ENCODE results near the gene TNFRSF1A. TPM values are rescaled to one million over a fixed set of nuclear protein-coding genes. Genes with fewer than 3 reads are reported as not detected.
A peak's percentile ranks its signal among the peaks of the same experiment; 100 is the strongest.

The TNFRSF1A gene
- total RNA-seq, 1 experiment from 2014 or later: 103 TPM

DNA sequence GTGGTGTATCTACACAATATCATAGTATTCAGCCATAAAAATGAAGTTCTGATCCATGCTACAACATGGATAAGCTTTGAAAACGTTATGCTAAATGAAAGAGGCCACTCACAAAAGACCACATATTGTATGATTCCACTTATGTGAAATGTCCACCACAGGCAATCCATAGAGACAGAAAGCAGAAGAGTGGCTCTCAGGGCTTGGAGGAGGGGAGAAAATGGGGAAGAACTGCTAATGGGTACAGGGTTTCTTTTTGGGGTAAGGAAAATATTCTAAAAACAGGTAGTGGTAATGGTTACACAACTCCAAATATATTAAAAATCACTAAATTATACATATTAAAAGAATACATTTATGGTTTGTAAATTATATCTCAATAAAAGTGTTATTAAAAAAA lies 17.0 kb upstream of the TNFRSF1A start:
- H3K9me3 Mint-ChIP-seq (ENCODE audit: unreplicated experiment): no peaks in the 10 kb centered on the region
- no peak overlapping the region for H3K4me3 Mint-ChIP-seq (ENCODE audit: unreplicated experiment)
- CTCF ChIA-PET: interaction anchor here (1.3 to 1.4 kb wide), 2 partner anchors 15 kb away, joined by 3 read pairs; no protein-coding TSS in a partner anchor
- H3K27me3 Mint-ChIP-seq (ENCODE audit: insufficient read depth, unreplicated experiment): no peaks in the 10 kb centered on the region
- intact Hi-C loops (cut with micrococcal nuclease): no loop called here
- TSS peak; percentile 6 for BruUV-seq (replicated peaks)
- no peak for DNase-seq (ENCODE audit: unreplicated experiment)
- POLR2A ChIA-PET: interaction anchor here (0.8 to 1.6 kb wide), 5 partner anchors 10 to 16 kb away, joined by 3 to 8 read pairs (median 4); partner anchors contain the start of gene SCNN1A
- TF ChIP-seq, protein P1, sequence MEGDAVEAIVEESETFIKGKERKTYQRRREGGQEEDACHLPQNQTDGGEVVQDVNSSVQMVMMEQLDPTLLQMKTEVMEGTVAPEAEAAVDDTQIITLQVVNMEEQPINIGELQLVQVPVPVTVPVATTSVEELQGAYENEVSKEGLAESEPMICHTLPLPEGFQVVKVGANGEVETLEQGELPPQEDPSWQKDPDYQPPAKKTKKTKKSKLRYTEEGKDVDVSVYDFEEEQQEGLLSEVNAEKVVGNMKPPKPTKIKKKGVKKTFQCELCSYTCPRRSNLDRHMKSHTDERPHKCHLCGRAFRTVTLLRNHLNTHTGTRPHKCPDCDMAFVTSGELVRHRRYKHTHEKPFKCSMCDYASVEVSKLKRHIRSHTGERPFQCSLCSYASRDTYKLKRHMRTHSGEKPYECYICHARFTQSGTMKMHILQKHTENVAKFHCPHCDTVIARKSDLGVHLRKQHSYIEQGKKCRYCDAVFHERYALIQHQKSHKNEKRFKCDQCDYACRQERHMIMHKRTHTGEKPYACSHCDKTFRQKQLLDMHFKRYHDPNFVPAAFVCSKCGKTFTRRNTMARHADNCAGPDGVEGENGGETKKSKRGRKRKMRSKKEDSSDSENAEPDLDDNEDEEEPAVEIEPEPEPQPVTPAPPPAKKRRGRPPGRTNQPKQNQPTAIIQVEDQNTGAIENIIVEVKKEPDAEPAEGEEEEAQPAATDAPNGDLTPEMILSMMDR (IDR thresholded peaks at IDR 0.05; ENCODE audit: unreplicated experiment): no peak
- peaks cover 27% of the 10 kb centered on the region for H3K4me1 Mint-ChIP-seq (ENCODE audit: insufficient read depth, unreplicated experiment)
- peaks cover 96% of the 10 kb centered on the region for H3K36me3 Mint-ChIP-seq (ENCODE audit: insufficient read depth, unreplicated experiment)
- no peak overlapping the region for H3K27ac Mint-ChIP-seq (ENCODE audit: low read depth, unreplicated experiment)

DNA sequence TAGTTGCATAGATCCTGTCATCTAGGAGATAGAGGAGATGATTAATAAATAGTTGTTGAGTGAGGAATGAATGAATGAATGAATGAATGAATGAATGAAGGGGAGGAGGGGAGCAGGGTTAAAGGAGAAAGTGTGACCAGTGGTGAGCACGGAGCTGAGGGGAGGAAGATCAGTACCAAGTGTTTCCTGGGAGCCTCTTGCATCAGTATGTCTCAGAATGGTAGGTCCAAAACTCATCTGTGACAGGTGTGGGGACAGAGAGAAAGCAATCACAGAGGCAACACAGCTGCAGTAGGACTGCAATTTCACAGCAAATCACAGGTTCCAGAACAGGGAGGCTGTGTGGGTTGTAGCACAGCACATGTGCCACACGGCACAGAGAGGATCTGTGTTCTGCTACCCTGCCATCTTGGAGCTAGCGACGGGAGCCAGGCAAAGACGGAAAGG lies 14.5 kb upstream of the TNFRSF1A start:
- Mint-ChIP-seq H3K27ac (ENCODE audit: low read depth, unreplicated experiment) (no peak overlapping the region), H3K27me3 (ENCODE audit: insufficient read depth, unreplicated experiment) (no peaks in the 10 kb centered on the region), H3K4me1 (ENCODE audit: insufficient read depth, unreplicated experiment) (peaks cover 11% of the 10 kb centered on the region), H3K36me3 (ENCODE audit: insufficient read depth, unreplicated experiment) (peaks cover 100% of the 10 kb centered on the region), H3K9me3 (ENCODE audit: unreplicated experiment) (no peaks in the 10 kb centered on the region), H3K4me3 (ENCODE audit: unreplicated experiment) (no peak overlapping the region)
- DNase-seq (ENCODE audit: unreplicated experiment): no peak
- ChIA-PET CTCF (interaction anchor here (0.6 to 1.5 kb wide), 2 partner anchors 10 to 132 kb away, joined by 3 to 5 read pairs; no protein-coding TSS in a partner anchor), POLR2A (interaction anchor here (0.8 to 2.2 kb wide), 9 partner anchors 8 to 20 kb away, joined by 3 to 14 read pairs (median 8); partner anchors contain the start of genes SCNN1A and TNFRSF1A)
- intact Hi-C loops (cut with micrococcal nuclease): no loop called here
- TF ChIP-seq, protein P1 (IDR thresholded peaks at IDR 0.05; ENCODE audit: unreplicated experiment): no peak
- BruUV-seq (replicated peaks): no TSS peak

DNA sequence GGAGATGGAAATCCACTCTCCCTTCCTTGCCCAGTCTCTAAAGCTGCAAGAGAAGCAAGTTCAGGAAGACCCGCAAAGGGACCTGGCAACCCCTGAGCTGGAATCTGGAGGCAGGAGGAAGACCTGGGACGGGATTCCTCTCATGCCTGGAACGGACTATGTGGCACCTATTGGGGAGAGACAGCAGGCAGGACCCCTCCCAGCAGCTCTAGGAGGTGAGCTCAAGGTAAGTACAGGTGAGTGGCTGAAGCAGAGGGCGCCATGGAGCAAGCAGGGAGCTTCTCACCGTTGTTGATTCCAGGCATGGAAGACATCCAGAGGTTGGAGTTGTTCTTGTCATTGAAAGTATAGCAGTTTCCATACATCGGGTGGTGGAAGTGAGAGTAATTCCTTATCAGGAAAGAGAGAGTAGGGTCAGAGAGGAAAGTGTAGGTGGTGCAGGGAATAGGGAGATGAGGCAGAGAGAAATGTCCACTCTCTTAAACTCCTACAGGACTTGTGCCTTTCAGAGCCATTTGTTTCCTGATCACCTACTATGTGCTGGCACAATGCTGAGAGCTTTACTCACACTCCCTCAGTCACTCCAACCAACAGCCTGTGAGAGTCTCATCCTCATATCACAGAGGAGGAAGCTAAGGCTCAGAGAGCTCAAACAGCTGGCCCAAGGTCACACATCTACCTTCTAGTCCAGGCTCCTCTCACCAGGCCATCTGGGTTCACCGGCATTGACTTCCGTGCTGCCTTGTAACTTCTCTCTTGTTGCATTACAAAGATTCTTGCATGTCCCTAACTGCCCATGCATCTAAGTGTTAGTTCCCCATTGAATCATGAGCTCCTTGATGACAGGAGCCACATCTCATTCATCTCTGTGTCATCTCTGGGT lies 13.9 kb upstream of the TNFRSF1A start:
- TF ChIP-seq, protein P1 (IDR thresholded peaks at IDR 0.05; ENCODE audit: unreplicated experiment): no peak
- intact Hi-C loops (cut with micrococcal nuclease): no loop called here
- CTCF ChIA-PET: interaction anchor here (0.6 to 1.5 kb wide), 5 partner anchors 10 to 1061 kb away, joined by 3 to 5 read pairs (median 3); no protein-coding TSS in a partner anchor
- POLR2A ChIA-PET: interaction anchor here (0.6 to 2.2 kb wide), 11 partner anchors 9 to 153 kb away, joined by 3 to 14 read pairs (median 7); partner anchors contain the start of genes SCNN1A and TNFRSF1A
- no peaks in the 10 kb centered on the region for H3K27me3 Mint-ChIP-seq (ENCODE audit: insufficient read depth, unreplicated experiment)
- H3K27ac Mint-ChIP-seq (ENCODE audit: low read depth, unreplicated experiment): peak overlapping the region; percentile 51
- H3K4me3 Mint-ChIP-seq (ENCODE audit: unreplicated experiment): no peak overlapping the region
- no peak for DNase-seq (ENCODE audit: unreplicated experiment)
- peaks cover 11% of the 10 kb centered on the region for H3K4me1 Mint-ChIP-seq (ENCODE audit: insufficient read depth, unreplicated experiment)
- BruUV-seq (replicated peaks): no TSS peak
- H3K9me3 Mint-ChIP-seq (ENCODE audit: unreplicated experiment): no peaks in the 10 kb centered on the region
- peaks cover 100% of the 10 kb centered on the region for H3K36me3 Mint-ChIP-seq (ENCODE audit: insufficient read depth, unreplicated experiment)
